Activated naive CD8-positive, alpha-beta T cell treated with anti-CD3 and anti-CD28 coated beads, Interleukin-2, amount 10 ng/mL, durations not matched to agents 7 days and 5 days (primary cell): Measurements from ENCODE around the gene AGBL4. TPM values are rescaled to one million over a fixed set of nuclear protein-coding genes. Genes with fewer than 3 reads are reported as not detected.

ENCODE experiments used
- ATAC-seq: fragments of 150-1000 bp; cut with Tn5 transposase; one replicate; pipeline ENCODE4 v1.10.0; 2021; ENCODE audit warnings: low read depth, moderate library complexity
- POLR2A ChIA-PET: fragments of 350-600 bp; sonication (Branson Sonifier 250); formaldehyde crosslinking; loops from one replicate; lab custom pipeline; 2021; ENCODE audit warnings: antibody characterized with exemption; lab: Charles Lee
- DNase-seq: peaks from one replicate; pipeline ENCODE4 v3.0.0; 2021
- H3K27ac Mint-ChIP-seq: one replicate; pipeline ENCODE4 v1.8.0; 2022; ENCODE audit warnings: mild to moderate bottlenecking, mixed read lengths
- H3K27me3 Mint-ChIP-seq: one replicate; pipeline ENCODE4 v1.8.0; 2022; ENCODE audit warnings: mild to moderate bottlenecking, moderate library complexity, mixed read lengths
- H3K36me3 Mint-ChIP-seq: one replicate; pipeline ENCODE4 v1.8.0; 2021; ENCODE audit warnings: mild to moderate bottlenecking, mixed read lengths
- H3K4me1 Mint-ChIP-seq: one replicate; pipeline ENCODE4 v1.8.0; 2021; ENCODE audit warnings: mixed read lengths
- H3K4me3 Mint-ChIP-seq: one replicate; pipeline ENCODE4 v1.8.0; 2022; ENCODE audit warnings: mild to moderate bottlenecking, moderate library complexity, mixed read lengths
- H3K9me3 Mint-ChIP-seq: one replicate; pipeline ENCODE4 v1.8.0; 2021; ENCODE audit warnings: mixed read lengths
- total RNA-seq, 2 experiments: library from RNA; stranded (reverse); gene quantifications; one replicate each; pipeline ENCODE4 v1.2.3, GENCODE V29; 2021

Gene AGBL4
- total RNA-seq, 2 experiments from 2014 or later, result not detected

- Mint-ChIP-seq H3K36me3 (no peaks in the 10 kb centered on the region), H3K27ac (no peak overlapping the region), H3K4me1 (no peaks in the 10 kb centered on the region), H3K27me3 (peaks cover 7% of the 10 kb centered on the region), H3K9me3 (no peaks in the 10 kb centered on the region), H3K4me3 (no peak overlapping the region)
- POLR2A ChIA-PET, result no interaction called here
- DNase-seq, result no peak
- no peak for ATAC-seq
Measured at GRCh38 chr1:48869116-48869893, 1154.4 kb downstream of the AGBL4 start.

- no peak overlapping the region for H3K4me3 Mint-ChIP-seq
- H3K27me3 Mint-ChIP-seq, result peaks cover 11% of the 10 kb centered on the region
- H3K27ac Mint-ChIP-seq, result no peak overlapping the region
- no peak for ATAC-seq
- DNase-seq, result no peak
- H3K9me3 Mint-ChIP-seq, result peaks cover 1% of the 10 kb centered on the region
- no peaks in the 10 kb centered on the region for H3K36me3 Mint-ChIP-seq
- H3K4me1 Mint-ChIP-seq, result no peaks in the 10 kb centered on the region
- POLR2A ChIA-PET, result no interaction called here
Measured at GRCh38 chr1:48864913-48865312, 1158.8 kb downstream of the AGBL4 start.

DNA sequence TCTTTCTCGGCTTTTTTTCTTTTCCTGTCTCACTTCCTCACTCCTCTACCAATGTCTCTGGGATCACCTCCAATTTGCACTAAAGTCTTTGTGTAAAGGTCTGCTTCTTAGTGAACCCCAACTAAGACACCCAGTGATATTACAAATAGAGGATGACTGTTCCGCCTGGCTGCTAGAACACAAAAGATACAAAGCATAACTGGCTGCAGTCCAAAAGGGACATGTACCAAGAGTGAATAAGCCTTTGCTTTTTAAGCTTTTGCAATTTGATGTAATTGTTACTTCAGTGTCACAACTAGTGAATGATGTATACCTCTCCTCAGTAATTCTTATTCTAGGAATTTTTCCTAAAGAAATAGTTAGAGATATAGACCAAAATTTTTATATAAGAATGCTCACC, 1164.3 kb downstream of the AGBL4 start:
- peaks cover 1% of the 10 kb centered on the region for H3K9me3 Mint-ChIP-seq
- no peak overlapping the region for H3K4me3 Mint-ChIP-seq
- DNase-seq, result no peak
- ATAC-seq, result no peak
- H3K27me3 Mint-ChIP-seq, result peaks cover 21% of the 10 kb centered on the region
- no peaks in the 10 kb centered on the region for H3K4me1 Mint-ChIP-seq
- H3K27ac Mint-ChIP-seq, result no peak overlapping the region
- no peaks in the 10 kb centered on the region for H3K36me3 Mint-ChIP-seq
- POLR2A ChIA-PET, result no interaction called here

DNA sequence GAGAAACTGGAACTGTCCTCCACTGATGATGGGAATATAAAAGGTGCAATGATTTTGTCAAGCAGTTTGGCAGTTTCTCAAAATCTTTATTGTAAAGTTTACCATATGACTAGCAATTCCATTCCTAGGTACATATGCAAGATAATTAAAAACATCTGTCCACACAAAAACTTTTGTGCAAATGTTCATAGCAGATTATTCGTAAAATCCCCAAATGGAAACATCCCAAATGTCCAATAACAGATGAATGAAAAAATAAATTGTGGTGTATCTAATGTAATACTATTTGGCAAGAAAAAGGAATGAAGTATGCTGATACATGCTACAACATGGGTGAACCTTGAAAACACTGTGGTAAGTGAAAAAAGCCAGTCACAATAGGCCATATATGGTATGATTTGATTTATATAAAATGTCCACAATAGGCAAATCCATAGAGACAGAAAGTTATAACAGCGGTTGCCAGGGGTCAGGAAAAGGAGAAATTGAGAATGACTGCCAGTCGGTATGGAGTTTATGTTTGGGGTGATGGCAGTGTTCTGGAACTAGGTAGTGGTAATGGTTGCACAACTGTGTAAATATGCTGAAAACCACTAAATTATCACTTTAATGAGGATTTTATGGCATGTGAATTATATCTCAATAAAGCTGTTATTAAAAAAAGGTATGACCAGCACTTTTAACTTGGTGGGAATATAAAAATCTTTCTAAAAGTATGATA, 1165.4 kb downstream of the AGBL4 start:
- Mint-ChIP-seq H3K4me1 (no peaks in the 10 kb centered on the region), H3K27ac (no peak overlapping the region), H3K27me3 (peaks cover 16% of the 10 kb centered on the region), H3K36me3 (no peaks in the 10 kb centered on the region), H3K4me3 (no peak overlapping the region), H3K9me3 (peaks cover 1% of the 10 kb centered on the region)
- POLR2A ChIA-PET, result no interaction called here
- ATAC-seq (no peak), DNase-seq (no peak)

- Mint-ChIP-seq H3K27me3 (peaks cover 10% of the 10 kb centered on the region), H3K9me3 (no peaks in the 10 kb centered on the region), H3K4me1 (no peaks in the 10 kb centered on the region), H3K36me3 (no peaks in the 10 kb centered on the region), H3K27ac (no peak overlapping the region), H3K4me3 (no peak overlapping the region)
- POLR2A ChIA-PET, result no interaction called here
- ATAC-seq, result no peak
- no peak for DNase-seq
Measured at GRCh38 chr1:48853006-48853405, 1170.7 kb downstream of the AGBL4 start.

DNA sequence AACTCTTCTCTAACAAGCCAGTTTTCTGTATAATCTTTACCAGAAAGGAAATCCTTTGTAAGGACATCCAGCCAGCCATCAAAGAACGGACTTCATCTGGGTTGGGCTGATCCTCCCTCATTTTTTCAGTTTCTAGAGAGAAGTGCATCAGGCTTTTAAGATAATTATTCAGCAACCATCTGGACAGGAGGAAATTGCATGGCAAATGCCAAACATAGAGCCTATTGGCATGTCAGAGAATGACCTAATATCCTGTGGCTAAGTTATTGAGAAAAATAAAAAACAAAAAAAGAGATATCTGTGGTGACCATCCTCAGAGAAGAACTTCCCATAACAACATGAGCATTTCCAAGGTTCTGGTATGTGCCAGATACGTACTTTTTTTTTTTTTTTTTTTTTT, 1172.1 kb downstream of the AGBL4 start:
- Mint-ChIP-seq H3K4me1 (no peaks in the 10 kb centered on the region), H3K27me3 (peaks cover 8% of the 10 kb centered on the region), H3K36me3 (no peaks in the 10 kb centered on the region), H3K9me3 (no peaks in the 10 kb centered on the region), H3K27ac (no peak overlapping the region), H3K4me3 (no peak overlapping the region)
- ATAC-seq (no peak), DNase-seq (no peak)
- POLR2A ChIA-PET, result no interaction called here

DNA sequence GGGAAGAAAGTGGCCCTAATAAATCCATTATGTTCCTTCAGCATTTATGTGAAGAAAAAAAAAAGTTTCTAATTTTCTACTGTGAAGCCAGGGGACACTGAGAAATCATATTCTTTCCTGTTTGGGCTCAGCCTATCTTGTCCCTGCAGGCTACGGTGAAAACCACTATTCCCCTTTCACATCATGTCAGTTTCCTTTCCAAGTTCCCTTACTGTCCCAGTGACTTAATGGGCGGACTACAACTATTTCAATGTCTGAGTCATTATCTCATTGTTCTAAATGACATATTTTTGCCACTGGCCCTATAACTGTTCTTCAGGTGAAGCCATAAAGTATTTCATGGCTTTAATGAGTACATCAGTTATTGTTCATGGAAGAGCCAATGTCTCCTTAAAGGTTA, 1175.7 kb downstream of the AGBL4 start:
- no peaks in the 10 kb centered on the region for H3K4me1 Mint-ChIP-seq
- DNase-seq (no peak), ATAC-seq (no peak)
- H3K36me3 Mint-ChIP-seq, result no peaks in the 10 kb centered on the region
- H3K9me3 Mint-ChIP-seq, result no peaks in the 10 kb centered on the region
- H3K4me3 Mint-ChIP-seq, result no peak overlapping the region
- POLR2A ChIA-PET, result no interaction called here
- peaks cover 8% of the 10 kb centered on the region for H3K27me3 Mint-ChIP-seq
- H3K27ac Mint-ChIP-seq, result no peak overlapping the region

DNA sequence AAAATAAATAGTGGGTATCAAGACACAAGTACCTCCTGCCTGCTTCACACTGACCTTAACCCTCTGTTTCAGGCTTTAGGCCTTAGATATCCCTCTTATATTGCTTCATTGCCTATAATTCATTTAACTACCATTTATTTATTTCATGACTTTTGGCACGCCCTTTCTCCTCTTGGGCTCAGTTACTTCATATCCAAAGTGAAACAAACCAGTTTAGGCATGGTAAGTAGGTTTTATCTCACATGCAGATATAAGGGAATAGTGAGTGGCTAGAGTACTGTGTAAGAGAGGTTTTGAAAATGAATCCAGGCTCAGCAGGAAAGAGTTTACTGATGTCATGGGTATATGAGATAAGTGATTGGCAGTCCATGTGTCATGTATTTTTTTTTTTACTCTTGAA, 1177.3 kb downstream of the AGBL4 start:
- ATAC-seq, result no peak
- Mint-ChIP-seq H3K9me3 (no peaks in the 10 kb centered on the region), H3K4me3 (no peak overlapping the region), H3K27me3 (peaks cover 8% of the 10 kb centered on the region), H3K4me1 (no peaks in the 10 kb centered on the region), H3K36me3 (no peaks in the 10 kb centered on the region), H3K27ac (no peak overlapping the region)
- DNase-seq, result no peak
- POLR2A ChIA-PET, result no interaction called here

DNA sequence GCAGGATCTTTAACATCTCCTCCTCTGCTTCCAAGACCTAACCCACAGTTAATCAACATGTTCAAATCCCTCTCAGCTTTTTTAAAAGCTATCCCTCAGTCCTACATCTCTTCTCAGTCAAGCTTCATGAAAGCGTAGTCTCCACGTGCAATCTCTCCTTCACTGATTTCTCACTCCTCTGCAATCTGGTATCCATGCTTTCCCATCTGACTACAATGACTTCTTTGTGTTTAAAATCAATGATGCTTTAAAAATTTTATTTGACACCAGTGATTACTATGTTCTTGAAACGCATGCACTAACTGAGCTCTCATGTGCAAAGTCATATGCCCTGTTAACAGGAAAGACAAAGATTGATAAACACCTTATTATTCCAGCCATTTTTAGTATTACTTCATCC, 1179.6 kb downstream of the AGBL4 start:
- no peak for ATAC-seq
- Mint-ChIP-seq H3K4me3 (no peak overlapping the region), H3K36me3 (no peaks in the 10 kb centered on the region), H3K4me1 (no peaks in the 10 kb centered on the region), H3K27ac (no peak overlapping the region), H3K9me3 (no peaks in the 10 kb centered on the region), H3K27me3 (peaks cover 11% of the 10 kb centered on the region)
- POLR2A ChIA-PET, result no interaction called here
- DNase-seq, result no peak

DNA sequence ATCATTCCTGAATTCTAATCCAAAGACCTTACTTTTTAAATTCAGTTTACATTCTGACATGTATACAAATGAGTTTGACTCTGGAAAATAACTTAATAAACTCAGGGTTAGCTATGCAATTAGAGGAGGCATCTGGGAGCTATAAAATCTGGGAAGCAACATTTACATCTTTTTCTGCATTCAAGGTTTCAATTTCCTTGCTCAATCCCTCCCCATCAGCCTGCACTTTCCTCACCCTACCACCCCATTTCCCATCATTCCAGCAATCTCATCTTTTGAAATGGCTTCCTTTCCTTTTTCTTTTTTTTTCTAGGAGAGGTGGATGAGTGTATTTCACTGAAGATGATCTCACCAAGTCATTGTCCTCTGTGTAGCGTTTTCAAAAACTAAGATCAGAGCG, 1181.8 kb downstream of the AGBL4 start:
- no peaks in the 10 kb centered on the region for H3K4me1 Mint-ChIP-seq
- H3K36me3 Mint-ChIP-seq, result no peaks in the 10 kb centered on the region
- H3K27ac Mint-ChIP-seq, result no peak overlapping the region
- H3K4me3 Mint-ChIP-seq, result no peak overlapping the region
- no peaks in the 10 kb centered on the region for H3K9me3 Mint-ChIP-seq
- POLR2A ChIA-PET, result no interaction called here
- no peak for ATAC-seq
- peaks cover 17% of the 10 kb centered on the region for H3K27me3 Mint-ChIP-seq
- DNase-seq, result no peak

GRCh38 chr1:48841461-48841860, 1182.3 kb downstream of the AGBL4 start:
- H3K9me3 Mint-ChIP-seq, result no peaks in the 10 kb centered on the region
- H3K4me1 Mint-ChIP-seq, result no peaks in the 10 kb centered on the region
- no peak for DNase-seq
- no peaks in the 10 kb centered on the region for H3K36me3 Mint-ChIP-seq
- H3K27ac Mint-ChIP-seq, result no peak overlapping the region
- no peak for ATAC-seq
- POLR2A ChIA-PET, result no interaction called here
- H3K27me3 Mint-ChIP-seq, result peaks cover 18% of the 10 kb centered on the region
- H3K4me3 Mint-ChIP-seq, result no peak overlapping the region

GRCh38 chr1:48831120-48831978, 1192.4 kb downstream of the AGBL4 start:
- no peaks in the 10 kb centered on the region for H3K4me1 Mint-ChIP-seq
- POLR2A ChIA-PET, result no interaction called here
- H3K27me3 Mint-ChIP-seq, result peaks cover 19% of the 10 kb centered on the region
- DNase-seq (no peak), ATAC-seq (no peak)
- H3K4me3 Mint-ChIP-seq, result no peak overlapping the region
- H3K9me3 Mint-ChIP-seq, result no peaks in the 10 kb centered on the region
- no peaks in the 10 kb centered on the region for H3K36me3 Mint-ChIP-seq
- H3K27ac Mint-ChIP-seq, result no peak overlapping the region

GRCh38 chr1:48830715-48831114, 1193.0 kb downstream of the AGBL4 start:
- POLR2A ChIA-PET, result no interaction called here
- ATAC-seq, result no peak
- Mint-ChIP-seq H3K27me3 (peaks cover 22% of the 10 kb centered on the region), H3K36me3 (no peaks in the 10 kb centered on the region), H3K27ac (no peak overlapping the region), H3K9me3 (no peaks in the 10 kb centered on the region), H3K4me3 (no peak overlapping the region), H3K4me1 (no peaks in the 10 kb centered on the region)
- no peak for DNase-seq
